Amniotic epithelial cell (primary cell): ENCODE data around the gene FBXO22.

Experiments
- DNase-seq: peaks from one replicate; pipeline ENCODE4 v3.0.0-alpha.2; 2010; ENCODE audit warnings: low read depth

FBXO22 gene

GRCh38 chr15:75981149-75981815 is 77.6 kb downstream of the FBXO22 start:
- no peak for DNase-seq

- no peak for DNase-seq
Observed at GRCh38 chr15:75982468-75982867, 78.8 kb downstream of the FBXO22 start.

- peak; percentile 18 for DNase-seq
Observed at GRCh38 chr15:75984706-75985105, 81.0 kb downstream of the FBXO22 start.

- DNase-seq, result peak; percentile 71
Observed at GRCh38 chr15:75985971-75986370, 82.3 kb downstream of the FBXO22 start.

GRCh38 chr15:75989045-75989444 is 85.4 kb downstream of the FBXO22 start:
- DNase-seq, result peak; percentile 12

GRCh38 chr15:75989875-75990274 is 86.2 kb downstream of the FBXO22 start:
- no peak for DNase-seq
